Stimulated activated CD4-positive, alpha-beta T cell treated with anti-CD3 and anti-CD28 coated beads, Interleukin-2, amount 100 ng/mL, for 4 hours (primary cell): ENCODE data around the gene PACS1.

ENCODE experiments used
- DNase-seq: peaks from one replicate; pipeline ENCODE4 v3.0.0-alpha.2; 2020; ENCODE audit warnings: low read depth

The PACS1 gene

GRCh38 chr11:66187453-66187852 is 117.4 kb downstream of the PACS1 start:
- no peak for DNase-seq

GRCh38 chr11:66188580-66188979 is 118.5 kb downstream of the PACS1 start:
- DNase-seq = no peak

- DNase-seq = no peak
These were observed 119.1 kb downstream of the PACS1 start for GRCh38 chr11:66189031-66189745.

GRCh38 chr11:66190786-66191185 is 120.7 kb downstream of the PACS1 start:
- no peak for DNase-seq

- no peak for DNase-seq
These were observed 122.2 kb downstream of the PACS1 start for GRCh38 chr11:66192181-66192863.

GRCh38 chr11:66194391-66194790 is 124.3 kb downstream of the PACS1 start:
- no peak for DNase-seq

- no peak for DNase-seq
These were observed 125.8 kb downstream of the PACS1 start for GRCh38 chr11:66195867-66196266.

- DNase-seq = no peak
These were observed 133.8 kb downstream of the PACS1 start for GRCh38 chr11:66203847-66204246.

- DNase-seq = no peak
These were observed 134.3 kb downstream of the PACS1 start for GRCh38 chr11:66204412-66204811.

- DNase-seq = no peak
These were observed 137.7 kb downstream of the PACS1 start for GRCh38 chr11:66207816-66208215.

- no peak for DNase-seq
These were observed 141.0 kb downstream of the PACS1 start for GRCh38 chr11:66211100-66211499.

- no peak for DNase-seq
These were observed 146.8 kb downstream of the PACS1 start for GRCh38 chr11:66216911-66217310.

- no peak for DNase-seq
These were observed 148.0 kb downstream of the PACS1 start for GRCh38 chr11:66218036-66218435.

GRCh38 chr11:66218846-66219620 is 149.0 kb downstream of the PACS1 start:
- no peak for DNase-seq

- no peak for DNase-seq
These were observed 149.9 kb downstream of the PACS1 start for GRCh38 chr11:66219846-66220565.

- DNase-seq = no peak
These were observed 150.5 kb downstream of the PACS1 start for GRCh38 chr11:66220566-66220935.

GRCh38 chr11:66221012-66221411 is 150.9 kb downstream of the PACS1 start:
- DNase-seq = no peak

GRCh38 chr11:66221726-66222236 is 151.7 kb downstream of the PACS1 start:
- no peak for DNase-seq

GRCh38 chr11:66222358-66223149 is 152.5 kb downstream of the PACS1 start:
- peak; percentile 89 for DNase-seq

GRCh38 chr11:66224226-66224855 is 154.3 kb downstream of the PACS1 start:
- no peak for DNase-seq

- DNase-seq = no peak
These were observed 155.0 kb downstream of the PACS1 start for GRCh38 chr11:66225066-66225465.
